Tracheal epithelial cell (primary cell): ENCODE data around the gene NHLRC2. TPM values are rescaled to one million over a fixed set of nuclear protein-coding genes. Genes with fewer than 3 reads are reported as not detected.

ENCODE experiments used
- total RNA-seq: library from RNA; depleted of rRNA; stranded (reverse); fragments of >200 nt; gene quantifications from 2 replicates; pipeline ENCODE4 v1.2.1, GENCODE V29; 2014

Gene NHLRC2
- 7.2 and 12.8 TPM in 2 replicates for total RNA-seq

GRCh38 chr10:113854013-113854760 lies at the start of gene NHLRC2, which contains the start of gene DCLRE1A:
Gene NHLRC2, plus strand, starts transcription at chr10:113854661. Its CDS starts 212 bp downstream, at chr10:113854873.
Gene DCLRE1A, minus strand, starts transcription at chr10:113854082. Its CDS starts 900 bp downstream, at chr10:113853182.

Other genes starting within 250 kb of the NHLRC2 start
- under 0.01 TPM in 1 of 2 replicates, not detected in the other for gene NRAP, start 190.6 kb upstream of the NHLRC2 start, total RNA-seq
- 15.8 and 24.6 TPM in 2 replicates for gene CASP7, start 174.7 kb upstream of the NHLRC2 start, total RNA-seq
- under 0.01 TPM in 2 replicates for gene PLEKHS1, start 103.0 kb upstream of the NHLRC2 start, total RNA-seq
- 4.8 and 10.2 TPM in 2 replicates for gene DCLRE1A, start 579 bp upstream of the NHLRC2 start, total RNA-seq
- 0.24 and 4.0 TPM in 2 replicates for gene ADRB1, start 189.2 kb downstream of the NHLRC2 start, total RNA-seq